ENCODE measurements around the gene PCDH7. TPM values are rescaled to one million over a fixed set of nuclear protein-coding genes. Genes with fewer than 3 reads are reported as not detected.

The PCDH7 gene
- total RNA-seq, 1 experiment from 2014 or later, result 28.6 TPM

- H3K27me3 ChIP-seq (ENCODE audit: insufficient read depth, low read depth), result no peaks in the 10 kb centered on the region
- no peaks in the 10 kb centered on the region for H3K4me1 ChIP-seq (replicated peaks; ENCODE audit: insufficient read depth)
- H3F3A ChIP-seq (ENCODE audit: insufficient read depth, low read depth), result no peaks in the 10 kb centered on the region
- no peak overlapping the region for H3K4me3 ChIP-seq
- no TSS peak for BruUV-seq (replicated peaks)
- H3K4me2 ChIP-seq, result no peak overlapping the region
- H3K79me2 ChIP-seq (ENCODE audit: low read depth), result no peaks in the 10 kb centered on the region
- no peaks in the 10 kb centered on the region for H3K36me3 ChIP-seq (ENCODE audit: low read depth)
- H4K20me1 ChIP-seq (ENCODE audit: insufficient read depth), result no peaks in the 10 kb centered on the region
- no peak overlapping the region for H2AFZ ChIP-seq
- ChIA-PET POLR2A (ENCODE audit: unreplicated experiment) (no interaction called here), CTCF (no interaction called here)
- intact Hi-C loops (cut with micrococcal nuclease; ENCODE audit: unreplicated experiment), result no loop called here
- no peak overlapping the region for H3K27ac ChIP-seq
- H3K9me2 ChIP-seq (ENCODE audit: insufficient read depth), result peaks cover 4% of the 10 kb centered on the region; the same call in 1 of the 2 replicates
- TF ChIP-seq EZH2 (IDR thresholded peaks at IDR 0.05; ENCODE audit: low read depth), result no peak
- TF ChIP-seq CTCF (conservative IDR thresholded peaks at IDR 0.05), result no peak
- H3K9me3 ChIP-seq (ENCODE audit: insufficient read depth, low read depth), result 0 out of 2 replicates have a peak, but pooled peaks cover 5% of the 10 kb centered on the region
- no peak for DNase-seq
Measured at GRCh38 chr4:30776921-30777415, 56.8 kb downstream of the PCDH7 start.
